Muscle of back (tissue), 11 donors: Measurements from ENCODE around the gene ZFYVE28. TPM values are rescaled to one million over a fixed set of nuclear protein-coding genes. Genes with fewer than 3 reads are reported as not detected.
A peak's percentile ranks its signal among the peaks of the same experiment; 100 is the strongest.
"Not testable (repeated sequence)": the region's sequence is repeated elsewhere in the genome, so short reads cannot be mapped to it uniquely, and the experiment has no call there.

Source experiments
- DNase-seq, 3 donors: peaks; one replicate each; pipeline versions ENCODE4 v3.0.0 to v3.0.0-alpha.2; 2013
- polyA plus RNA-seq, 10 donors: library from polyadenylated mRNA; unstranded; fragments of 120-200 nt; gene quantifications; one replicate each; pipeline ENCODE4 v1.2.1, GENCODE V29; 2013; ENCODE audit not compliant: insufficient read length in 10 of 10

ZFYVE28 gene
- polyA plus RNA-seq, 10 donors, result 0.67 to 3.4 (median 1.7) TPM

DNA sequence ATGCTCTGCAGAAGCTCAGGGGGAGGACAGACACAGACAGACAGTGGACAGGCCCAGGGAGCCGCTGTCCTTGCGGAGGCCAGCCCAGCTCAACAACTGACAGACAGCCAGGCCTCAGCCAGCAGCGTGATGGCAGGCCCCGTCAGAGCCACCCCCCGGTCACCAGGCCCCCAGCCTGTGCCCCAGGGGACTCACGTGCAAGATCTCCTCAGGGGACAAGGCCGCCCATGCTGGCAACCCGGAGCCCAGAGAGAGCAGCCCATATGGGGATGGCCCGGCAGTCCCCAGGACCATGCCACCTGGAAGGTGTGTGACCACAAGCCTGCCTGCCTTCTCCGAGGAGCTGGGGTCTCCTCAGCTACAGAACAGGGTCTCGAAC lies 128.5 kb downstream of the ZFYVE28 start:
- DNase-seq, result no peak

DNA sequence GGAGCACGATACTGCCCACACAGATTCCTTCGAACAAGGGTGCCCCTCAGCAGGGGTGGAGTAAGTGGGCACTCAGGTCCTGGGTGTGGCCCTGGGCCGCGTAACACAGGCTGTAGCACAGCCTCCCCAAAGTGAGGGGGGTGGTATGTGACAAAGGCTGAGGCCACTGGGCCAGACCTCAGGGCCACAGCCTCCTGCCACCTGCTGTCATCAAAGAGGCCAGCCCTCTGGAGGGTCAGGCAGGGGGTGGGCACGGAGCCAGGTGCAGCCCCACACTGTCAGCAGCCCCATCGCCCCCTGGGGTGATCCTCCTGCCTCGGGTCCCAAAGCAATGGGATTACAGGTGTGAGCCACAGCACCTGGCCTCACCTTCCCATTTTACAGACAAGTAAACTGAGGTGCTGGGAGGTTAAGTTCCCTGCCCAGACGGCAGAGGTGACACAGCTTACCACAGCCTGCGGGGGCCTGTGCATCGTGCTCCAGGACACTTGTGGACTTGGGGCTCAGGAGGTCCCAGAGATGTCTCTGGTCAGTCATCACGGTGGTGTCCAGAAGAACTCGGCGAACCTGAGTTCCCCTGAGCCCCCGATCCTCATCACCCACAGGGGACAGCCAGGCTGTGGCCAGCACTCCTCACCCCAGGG lies 129.0 kb downstream of the ZFYVE28 start:
- no peak for DNase-seq

GRCh38 chr4:2288051-2288541 lies 130.3 kb downstream of the ZFYVE28 start:
- DNase-seq, result no peak

- DNase-seq, result no peak
Observed at GRCh38 chr4:2287594-2287915, 130.9 kb downstream of the ZFYVE28 start.

GRCh38 chr4:2286904-2287593 lies 131.4 kb downstream of the ZFYVE28 start:
- DNase-seq, result peak in 1 of 3 donors; percentile 44

DNA sequence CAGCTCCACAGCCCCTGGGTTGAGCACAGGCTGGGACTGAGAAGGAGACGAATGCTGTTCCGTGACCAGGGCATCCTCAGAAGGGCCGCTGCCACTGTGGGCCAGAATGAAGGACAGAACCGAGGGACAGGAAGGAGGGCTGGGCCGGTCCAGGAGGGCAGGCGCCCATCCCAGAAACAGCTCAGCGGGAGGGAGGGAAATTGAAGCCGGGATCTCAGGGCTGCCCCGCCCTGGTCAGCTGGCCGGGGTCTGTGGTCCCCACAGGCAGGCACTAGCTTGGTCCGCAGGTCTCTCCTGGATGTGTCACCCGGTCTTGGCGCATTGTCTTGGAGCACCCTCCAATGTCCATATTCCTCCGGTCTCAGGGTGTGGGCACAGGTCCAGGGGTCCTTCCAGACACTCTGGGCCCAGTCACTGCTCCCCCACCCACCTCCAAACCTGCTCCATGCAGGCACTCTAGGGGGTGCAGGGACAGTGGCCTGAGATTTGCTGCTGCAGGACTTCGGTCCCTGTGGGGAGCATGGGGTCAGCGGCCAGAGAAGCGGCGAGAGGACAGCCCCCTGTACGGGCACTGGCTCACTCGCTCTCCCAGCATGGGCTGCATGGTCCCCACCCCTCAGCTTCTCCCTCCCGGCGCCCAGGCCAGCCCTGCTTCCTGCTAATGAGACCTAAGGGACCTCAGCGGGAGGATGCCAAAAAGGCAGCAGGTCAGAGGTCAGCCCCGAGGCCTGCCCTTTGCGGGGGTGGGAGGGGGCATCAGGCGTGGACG lies 132.6 kb downstream of the ZFYVE28 start:
- no peak for DNase-seq

- DNase-seq, result peak in 1 of 3 donors; percentile 17
Observed at GRCh38 chr4:2284934-2285612, 133.4 kb downstream of the ZFYVE28 start.

DNA sequence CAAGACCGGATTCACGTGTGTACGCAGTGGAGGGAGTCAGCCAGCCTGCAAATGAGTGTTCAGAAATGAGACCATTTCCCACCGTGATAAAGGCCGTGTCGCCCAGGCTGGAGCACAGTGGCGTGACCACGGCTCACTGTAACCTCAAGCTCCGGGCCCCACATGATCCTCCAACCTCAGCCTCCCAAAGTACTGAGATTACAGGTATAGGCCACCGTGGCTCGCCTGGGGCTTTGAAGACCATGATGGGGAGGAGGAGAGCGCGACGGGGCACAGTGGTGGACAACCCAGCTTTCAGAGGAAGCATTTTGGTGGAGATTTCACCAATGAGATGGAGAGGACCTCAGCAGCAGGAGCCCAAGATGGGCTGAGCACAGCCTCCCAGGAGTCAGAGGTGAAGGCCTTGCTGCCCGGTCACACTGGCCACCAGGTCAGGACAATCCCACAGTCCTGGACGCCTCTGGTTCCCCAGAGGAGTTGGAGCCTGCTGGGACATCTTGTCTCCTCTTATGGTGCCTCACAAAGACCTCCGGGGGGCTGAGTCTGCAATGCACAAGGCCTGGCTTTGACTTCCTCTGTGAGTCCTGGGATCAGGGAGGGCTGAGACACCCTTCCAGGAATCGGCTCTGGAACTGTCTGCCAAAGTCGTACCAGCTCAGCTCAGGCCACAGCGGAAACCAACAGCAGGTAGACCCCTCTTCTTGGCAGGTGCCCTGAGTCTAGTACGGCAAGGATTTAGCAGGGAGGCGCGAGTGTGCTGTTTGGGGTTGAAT lies 134.1 kb downstream of the ZFYVE28 start:
- no peak for DNase-seq

- no peak for DNase-seq
Observed at GRCh38 chr4:2283199-2283711, 135.2 kb downstream of the ZFYVE28 start.

GRCh38 chr4:2281575-2282343 lies 136.7 kb downstream of the ZFYVE28 start:
- DNase-seq, result no peak

GRCh38 chr4:2280531-2281300 lies 137.7 kb downstream of the ZFYVE28 start:
- DNase-seq, result no peak

DNA sequence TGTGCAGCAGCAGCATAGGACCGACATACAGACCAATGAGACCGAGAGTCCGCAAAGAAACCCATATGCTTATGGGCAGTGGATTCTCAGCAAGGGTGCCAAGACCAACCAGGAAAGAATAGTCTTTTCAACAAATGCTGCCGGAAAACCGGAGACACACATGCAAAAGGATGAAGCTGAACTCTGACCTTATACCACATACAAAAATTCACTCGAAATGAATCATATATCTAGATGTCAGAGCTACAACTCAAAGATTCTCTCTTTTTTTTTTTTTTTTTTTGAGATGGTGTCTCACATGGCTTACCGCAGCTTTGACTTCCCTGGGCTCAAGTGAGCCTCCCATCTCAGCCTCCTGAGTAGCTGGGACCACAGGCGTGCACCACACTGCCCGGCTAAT lies 140.5 kb downstream of the ZFYVE28 start:
- no peak for DNase-seq

GRCh38 chr4:2276581-2277325 lies 141.7 kb downstream of the ZFYVE28 start:
- DNase-seq, result no peak

DNA sequence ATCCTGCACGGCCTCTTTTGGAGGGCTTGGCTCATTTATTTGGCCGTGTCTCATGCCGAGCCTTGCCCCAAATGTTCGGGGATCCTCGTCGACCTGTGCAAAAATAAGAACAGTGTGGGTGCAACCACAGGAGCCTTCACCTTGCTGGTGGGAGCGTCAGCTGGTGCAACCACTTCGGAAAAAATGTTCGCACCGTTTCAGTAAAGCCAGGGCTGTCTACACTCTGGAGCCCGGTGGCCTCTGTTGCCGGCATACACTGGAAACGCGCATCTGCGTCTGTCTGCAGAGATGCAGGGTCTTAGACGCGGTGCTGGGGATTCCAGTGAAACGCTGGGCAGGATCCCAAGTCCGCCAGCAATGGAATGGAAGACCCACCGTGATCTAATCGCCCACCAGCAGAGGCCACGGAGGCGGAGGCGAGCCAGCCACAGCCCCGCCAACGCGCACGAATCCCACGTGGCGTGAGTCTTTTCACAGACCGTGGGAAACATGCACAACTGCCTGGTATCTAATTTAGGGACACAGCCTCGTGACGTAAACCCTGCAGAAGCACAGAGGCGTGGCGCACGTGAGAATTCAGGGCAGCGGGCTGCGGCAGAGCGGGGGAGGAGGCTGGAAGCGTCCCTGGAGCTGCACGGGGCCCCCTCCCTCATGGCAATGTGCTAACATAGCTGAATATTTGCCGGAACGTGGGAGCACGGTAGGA lies 142.7 kb downstream of the ZFYVE28 start:
- DNase-seq, result no peak

DNA sequence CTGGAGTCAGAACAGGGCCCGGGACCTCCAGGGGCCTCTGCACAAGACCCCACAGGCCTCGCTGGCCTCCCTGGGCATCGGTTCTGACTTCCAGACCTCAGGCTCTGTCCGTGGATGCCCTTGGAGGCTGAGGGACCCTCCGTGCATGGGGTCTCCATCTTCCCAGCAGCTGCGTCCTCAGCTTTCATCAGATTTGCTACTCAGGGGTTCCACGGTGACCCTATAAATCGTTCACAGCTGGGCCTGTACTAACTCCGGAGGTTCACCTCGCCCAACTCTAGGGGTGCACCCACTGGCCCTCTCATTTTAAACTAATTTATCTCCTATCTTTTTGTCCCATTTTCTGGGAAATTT lies 143.4 kb downstream of the ZFYVE28 start:
- DNase-seq, result not testable (repeated sequence)

DNA sequence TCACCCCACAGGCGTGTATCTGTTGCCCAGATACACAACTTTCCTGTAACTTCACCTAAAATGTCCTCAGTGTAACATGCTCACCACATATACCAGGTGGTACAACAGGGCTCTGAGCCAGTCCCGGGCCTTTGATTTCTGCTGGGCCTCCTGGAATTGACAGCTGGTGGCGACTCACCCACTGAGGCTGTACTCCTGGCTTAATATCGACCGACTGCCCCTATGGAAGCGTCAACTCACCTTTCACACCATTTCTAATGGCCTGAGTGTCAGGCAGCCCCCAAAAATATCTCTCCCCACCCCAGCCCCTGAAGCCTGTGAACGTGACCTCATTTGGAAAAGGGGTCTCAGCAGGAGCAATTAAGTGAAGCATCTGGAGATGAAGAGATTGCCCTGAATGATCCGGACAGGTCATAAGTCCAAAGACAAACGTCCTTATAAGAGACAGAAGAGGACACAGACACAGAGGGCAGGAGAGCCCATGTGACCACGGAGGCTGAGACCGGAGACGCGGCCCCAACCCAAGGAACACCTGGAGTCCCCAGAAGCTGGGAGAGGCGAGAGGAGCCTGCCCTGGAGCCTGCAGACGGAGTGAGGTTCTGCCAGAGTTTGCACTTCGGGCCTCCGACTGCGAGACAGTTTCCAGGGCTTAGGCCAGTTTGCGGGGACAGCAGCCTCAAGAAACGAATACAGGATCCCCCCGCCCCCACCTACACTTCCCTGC lies 144.0 kb downstream of the ZFYVE28 start:
- no peak for DNase-seq

DNA sequence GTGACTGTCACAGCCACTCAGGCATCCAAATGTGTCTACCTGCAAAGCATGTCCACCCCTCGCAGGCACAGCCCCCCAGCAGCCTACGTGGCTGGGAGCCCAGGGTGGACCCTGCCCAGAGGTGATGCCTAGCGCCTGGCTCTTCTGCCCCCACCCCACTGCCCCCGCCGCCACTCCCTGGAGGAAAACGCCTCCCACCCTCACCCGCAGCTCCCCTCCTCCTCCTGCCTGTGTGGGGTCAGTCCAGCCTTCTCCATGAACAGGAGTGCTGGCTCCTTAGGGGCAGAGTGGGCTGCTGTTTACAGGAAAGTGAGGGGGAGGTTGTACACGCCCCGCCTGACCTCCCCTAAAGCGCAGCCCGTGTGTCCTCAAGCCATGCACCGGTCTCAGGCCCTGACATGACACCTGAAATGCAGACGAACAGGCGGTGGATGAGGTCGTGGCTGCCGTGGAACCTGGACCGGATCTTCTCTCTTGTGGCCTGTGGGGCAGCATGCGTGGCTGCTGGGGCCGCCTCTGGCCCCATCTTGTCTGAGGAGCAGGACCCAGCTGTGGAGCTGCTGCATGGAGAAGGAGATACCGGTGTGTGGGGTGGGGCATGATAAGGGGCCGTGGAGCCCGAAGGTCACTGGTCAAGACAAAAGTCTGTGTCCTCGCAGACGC lies 144.7 kb downstream of the ZFYVE28 start:
- DNase-seq, result no peak
